HepG2 (cell line): ENCODE measurements around the gene PET100. TPM values are rescaled to one million over a fixed set of nuclear protein-coding genes. Genes with fewer than 3 reads are reported as not detected.

ENCODE experiments used
- ATAC-seq: fragments of 200-7000 bp; cut with Tn5 transposase; 3 replicates; pipeline ENCODE4 v1.9.1; 2020; ENCODE audit warnings: mild to moderate bottlenecking, moderate library complexity
- BruUV-seq: library from RNA; stranded (reverse); fragments of 400-500 nt; replicated peaks from 2 replicates; lab custom pipeline; 2021; lab: Mats Ljungman, UMichigan
- CTCF ChIA-PET: fragments of 300-600 bp; formaldehyde crosslinking; extraction: SDS; loops from one replicate; lab custom pipeline; 2021; ENCODE audit warnings: low total read pairs, inconsistent platforms, low intra/inter-chr PET ratio; lab: Yijun Ruan, JAX
- POLR2A ChIA-PET: fragments of 350-600 bp; sonication (Branson Sonifier 250); formaldehyde crosslinking; loops from one replicate; lab custom pipeline; 2020; ENCODE audit warnings: antibody characterized with exemption, inconsistent platforms; lab: Yijun Ruan, JAX
- DNase-seq: peaks from one replicate; pipeline ENCODE4 v3.0.0-alpha.2; 2015; ENCODE audit warnings: low spot score
- FAIRE-seq: peaks from 3 replicates; lab custom pipeline; 2011; peaks lifted over from hg19 to GRCh38; lab: Jason Lieb, UNC
- H2AFZ ChIP-seq: one replicate; pipeline ENCODE4 v1.6.1; 2011; ENCODE audit warnings: low read length, inconsistent platforms
- H3K27ac ChIP-seq: fragments of 300-600 bp; 3 replicates; pipeline ENCODE4 v1.8.0; 2011; ENCODE audit warnings: mixed run types, mild to moderate bottlenecking, mixed read lengths, low read length, inconsistent platforms; ENCODE audit not compliant: insufficient read depth; ENCODE audit errors: extremely low read length
- H3K27me3 ChIP-seq, 2 experiments: fragments of 200-600 bp in 1 of 2; 2 replicates in 1 of 2; 3 replicates in 1 of 2; pipeline versions ENCODE4 v1.6.0 to v1.8.0; 2011; ENCODE audit warnings: low read length in 2 of 2, mild to moderate bottlenecking in 2 of 2, moderate library complexity in 2 of 2, inconsistent platforms in 1 of 2; ENCODE audit not compliant: insufficient read depth in 2 of 2, control insufficient read depth in 1 of 2
- H3K36me3 ChIP-seq, 2 experiments: fragments of 200-600 bp in 1 of 2; replicated peaks in 1 of 2; 2 replicates in 1 of 2; 3 replicates in 1 of 2; pipeline versions ENCODE4 v1.5.1 to v1.8.0; 2011; ENCODE audit warnings: low read length in 2 of 2, inconsistent platforms in 1 of 2; ENCODE audit not compliant: insufficient read depth in 2 of 2, control insufficient read depth in 1 of 2
- H3K4me1 ChIP-seq: 2 replicates; pipeline ENCODE4 v1.5.1; 2012; ENCODE audit warnings: low read length, inconsistent platforms; ENCODE audit not compliant: insufficient read depth
- H3K4me2 ChIP-seq: 2 replicates; pipeline ENCODE4 v1.6.0; 2011; ENCODE audit warnings: low read depth, low read length, inconsistent platforms
- H3K4me3 ChIP-seq, 3 experiments: fragments of 200-600 bp in 1 of 3; sonication (generic), shearing (Covaris generic) in 1 of 3; replicated peaks in 1 of 3; 2 replicates each; pipeline ENCODE4 v1.5.1; 2011 to 2016; ENCODE audit warnings: low read length in 3 of 3, inconsistent platforms in 2 of 3, low read depth in 2 of 3, mild to moderate bottlenecking in 2 of 3, control low read depth in 1 of 3, mixed read lengths in 1 of 3; ENCODE audit not compliant: insufficient read depth in 1 of 3
- H3K79me2 ChIP-seq: one replicate; pipeline ENCODE4 v1.6.1; 2011; ENCODE audit warnings: low read length, inconsistent platforms; ENCODE audit not compliant: insufficient read depth
- H3K9ac ChIP-seq: 2 replicates; pipeline ENCODE4 v1.6.0; 2011; ENCODE audit warnings: mild to moderate bottlenecking, low read depth, low read length, inconsistent platforms; ENCODE audit not compliant: insufficient read depth
- H3K9me3 ChIP-seq: 2 replicates; pipeline ENCODE4 v1.5.1; 2012; ENCODE audit warnings: mild to moderate bottlenecking, low read length
- H4K20me1 ChIP-seq: 2 replicates; pipeline ENCODE4 v1.6.0; 2011; ENCODE audit warnings: inconsistent platforms, mild to moderate bottlenecking, low read length, moderate library complexity; ENCODE audit not compliant: insufficient read depth
- ARID3A ChIP-seq: IDR thresholded peaks from 2 replicates; pipeline ENCODE4 v1.6.1; 2012; ENCODE audit warnings: low read depth, low read length, improper control_type of control experiment
- E2F1 ChIP-seq: sonication (generic); formaldehyde crosslinking; IDR thresholded peaks from 2 replicates; pipeline ENCODE4 v1.5.0; 2020; ENCODE audit warnings: missing genetic modification reagents
- GTF2F1 ChIP-seq: fragments of 150-350 bp; IDR thresholded peaks from 2 replicates; pipeline ENCODE4 v1.6.1; 2014; ENCODE audit warnings: low read length
- KLF6 ChIP-seq: IDR thresholded peaks from 2 replicates; pipeline ENCODE4 v1.8.0; 2016; ENCODE audit warnings: missing biosample characterization, missing genetic modification reagents
- NFIB ChIP-seq: sonication (generic); formaldehyde crosslinking; IDR thresholded peaks from 2 replicates; pipeline ENCODE4 v1.9.0; 2021; ENCODE audit warnings: missing genetic modification reagents, mild to moderate bottlenecking, borderline replicate concordance
- PHF8 ChIP-seq: sonication (generic); formaldehyde crosslinking; IDR thresholded peaks from 2 replicates; pipeline ENCODE4 v1.5.0; 2020; ENCODE audit warnings: missing genetic modification reagents
- RBM39 ChIP-seq: fragments of 200-400 bp; formaldehyde crosslinking; IDR thresholded peaks from one replicate; pipeline ENCODE4 v1.6.1; 2018; ENCODE audit warnings: antibody characterized with exemption, mild to moderate bottlenecking, low read depth, low read length; ENCODE audit not compliant: poor library complexity, severe bottlenecking
- YEATS2 ChIP-seq: sonication (generic); formaldehyde crosslinking; IDR thresholded peaks from 2 replicates; pipeline ENCODE4 v1.4.0; 2020; ENCODE audit warnings: missing genetic modification reagents, borderline replicate concordance
- ZBTB42 ChIP-seq: sonication (generic); formaldehyde crosslinking; IDR thresholded peaks from 2 replicates; pipeline ENCODE4 v1.5.0; 2020; ENCODE audit warnings: mild to moderate bottlenecking, missing genetic modification reagents
- ZFP1 ChIP-seq: IDR thresholded peaks from 2 replicates; pipeline ENCODE4 v1.6.1; 2016
- ZNF260 ChIP-seq: sonication (generic); formaldehyde crosslinking; IDR thresholded peaks from 2 replicates; pipeline ENCODE4 v1.4.0; 2020; ENCODE audit warnings: missing genetic modification reagents, low read depth, mild to moderate bottlenecking, borderline replicate concordance
- ZNF362 ChIP-seq: sonication (generic); formaldehyde crosslinking; IDR thresholded peaks from 2 replicates; pipeline ENCODE4 v1.4.0; 2020; ENCODE audit warnings: missing genetic modification reagents, mild to moderate bottlenecking, borderline replicate concordance
- ZNF619 ChIP-seq: sonication (generic); formaldehyde crosslinking; IDR thresholded peaks from 2 replicates; pipeline ENCODE4 v1.4.0; 2020; ENCODE audit warnings: mild to moderate bottlenecking, missing genetic modification reagents
- ZNF713 ChIP-seq: sonication (generic); formaldehyde crosslinking; IDR thresholded peaks from 2 replicates; pipeline ENCODE4 v1.4.0; 2020; ENCODE audit warnings: mild to moderate bottlenecking, missing genetic modification reagents
- ZNF839 ChIP-seq: sonication (generic); formaldehyde crosslinking; IDR thresholded peaks from 2 replicates; pipeline ENCODE4 v1.4.0; 2020; ENCODE audit warnings: missing genetic modification reagents, mild to moderate bottlenecking, borderline replicate concordance
- WGBS: methylation state at CpG from one replicate; pipeline ENCODE4 v1.1.6; 2017; ENCODE audit warnings: low lambda C conversion rate; 5-methylcytosine and 5-hydroxymethylcytosine counted together
- in situ Hi-C: cut with HindIII; loops from 2 replicates; pipeline ENCODE4 v1.10.0; 2017; ENCODE audit warnings: low pct_unique_long_range_greater_than_20kb; ENCODE audit not compliant: extremely low pct_ligation_motif_present
- intact Hi-C: fragments of 100-400 bp; cut with micrococcal nuclease; formaldehyde crosslinking; loops from one replicate; pipeline ENCODE4 v1.10.0; 2022; ENCODE audit not compliant: unreplicated experiment
- polyA plus RNA-seq, 8 experiments: library from polyadenylated mRNA; depleted of rRNA in 3 of 8; stranded (reverse) in 7 of 8; unstranded in 1 of 8; fragments of >200 nt; fragmentation: Illumina TruSeq in 4 of 8; extraction: Trizol in 4 of 8; gene quantifications; 2 replicates each; pipeline versions ENCODE4 v1.2.1 to v1.2.3, GENCODE V29; 2011 to 2016; ENCODE audit warnings: low read depth in 4 of 8, missing spikeins in 1 of 8, mixed read lengths in 1 of 8; ENCODE audit not compliant: insufficient read depth in 1 of 8
- total RNA-seq, 5 experiments: library from RNA; depleted of rRNA; stranded (reverse); fragments of >200 nt; fragmentation: Illumina TruSeq; extraction: Trizol; gene quantifications; 2 replicates each; pipeline ENCODE4 v1.2.3, GENCODE V29; 2016; ENCODE audit warnings: low read depth in 1 of 5

Gene PET100
- total and polyA plus RNA-seq, 2 of the 13 experiments (the other 11 are each of a cell fraction or from before 2014, with no cell fraction given), result 22.3 to 66.5 TPM

GRCh38 chr19:7603919-7604318 lies 25.7 kb upstream of the PET100 start:
- Histone ChIP-seq H3K4me2 (no peak overlapping the region), H3K27me3 (no peaks in the 10 kb centered on the region), H3K9ac (no peak overlapping the region), H3K4me1 (no peaks in the 10 kb centered on the region; the same call in 1 of the 2 replicates), H3K79me2 (peaks cover 38% of the 10 kb centered on the region), H3K9me3 (no peaks in the 10 kb centered on the region), H3K4me3 (no peak overlapping the region), H3K27ac (no peak overlapping the region), H2AFZ (no peak overlapping the region), H4K20me1 (peaks cover 42% of the 10 kb centered on the region), H3K36me3 (peaks cover 25 to 46% of the 10 kb centered on the region in 2 experiments)
- ChIA-PET CTCF (no interaction called here), POLR2A (no interaction called here)
- intact Hi-C loops, result no loop called here
- BruUV-seq, result no TSS peak
- 95% methylated on average over 7 of the region's 9 CpGs for WGBS
- in situ Hi-C loops, result no loop called here
- TF ChIP-seq ZNF839 (CRISPR knock-in tag) (no peak), E2F1 (CRISPR knock-in tag) (no peak), GTF2F1 (no peak), YEATS2 (CRISPR knock-in tag) (no peak), ZNF260 (CRISPR knock-in tag) (no peak), ZBTB42 (CRISPR knock-in tag) (no peak), NFIB (no peak), ZNF619 (CRISPR knock-in tag) (no peak), ZNF362 (CRISPR knock-in tag) (no peak), ZNF713 (CRISPR knock-in tag) (no peak), RBM39 (no peak), ARID3A (no peak), KLF6 (CRISPR knock-in tag) (no peak), PHF8 (CRISPR knock-in tag) (no peak), ZFP1 (CRISPR knock-in tag) (no peak)
- no peak for ATAC-seq
- no peak for FAIRE-seq
- DNase-seq, result no peak
